ENCODE data around the gene RELB. TPM values are rescaled to one million over a fixed set of nuclear protein-coding genes. Genes with fewer than 3 reads are reported as not detected.

Gene RELB
- total and polyA plus RNA-seq, 10 of the 15 experiments (the other 5 are each of a cell fraction or from before 2014, with no cell fraction given): 0.66 to 43.8 (median 12.8) TPM

- H2AFZ ChIP-seq (ENCODE audit: control insufficient read depth, low read depth, low read length): no peak overlapping the region
- no peaks in the 10 kb centered on the region for H3K4me1 ChIP-seq (ENCODE audit: control insufficient read depth, insufficient read depth, low read length)
- no peaks in the 10 kb centered on the region for H3K79me2 ChIP-seq (ENCODE audit: control insufficient read depth, insufficient read depth, low read length)
- ChIA-PET RAD21 (ENCODE audit: unreplicated experiment) (no interaction called here), SMC1A (ENCODE audit: uncharacterized antibody, unreplicated experiment) (interaction anchor here (0.6 to 1.3 kb wide), 2 partner anchors 39 to 156 kb away, joined by 3 to 5 read pairs; no protein-coding TSS in a partner anchor), CTCF (no interaction called here), POLR2A (interaction anchor here (0.6 to 3.3 kb wide), 2 partner anchors 8 to 10 kb away, joined by 8 to 11 read pairs; partner anchors contain the start of gene CLASRP)
- no peaks in the 10 kb centered on the region for H3K27me3 ChIP-seq (replicated peaks in 1 of 2; ENCODE audit: control insufficient read depth in 2 of 2, insufficient read depth in 2 of 2, low read length in 1 of 2)
- no peak for DNase-seq (ENCODE audit: low read depth, low spot score)
- in situ Hi-C loops (cut with MboI) (no loop called here), intact Hi-C loops (cut with micrococcal nuclease; ENCODE audit: unreplicated experiment) (no loop called here)
- FAIRE-seq: no peak
- H4K20me1 ChIP-seq (ENCODE audit: control insufficient read depth, insufficient read depth): no peaks in the 10 kb centered on the region
- TF ChIP-seq PAX5 (IDR thresholded peaks at IDR 0.05; ENCODE audit: borderline replicate concordance, low read depth, low read length): no peak
- TF ChIP-seq DPF2 (IDR thresholded peaks at IDR 0.05): no peak
- TF ChIP-seq NKRF (conservative IDR thresholded peaks at IDR 0.05): no peak
- TF ChIP-seq ELK1 (IDR thresholded peaks at IDR 0.05; ENCODE audit: low read depth, low read length): no peak
- no peak overlapping the region for H3K27ac ChIP-seq (ENCODE audit: control insufficient read depth, insufficient read depth)
- H3K4me3 ChIP-seq: no peak overlapping the region
- WGBS (ENCODE audit: insufficient coverage, insufficient replicate concordance, low lambda C conversion rate, missing lambda C conversion rate): 95% methylated on average over 6 of the region's 6 CpGs
- TSS peak; percentile 43 for BruUV-seq (replicated peaks)
- no peak overlapping the region for H3K4me2 ChIP-seq (ENCODE audit: control insufficient read depth, insufficient read depth)
- H3K36me3 ChIP-seq (ENCODE audit: control insufficient read depth in 2 of 2, insufficient read depth in 2 of 2, low read length in 1 of 2): peaks cover 18 to 34% of the 10 kb centered on the region in 2 experiments
- H3K9ac ChIP-seq (ENCODE audit: control insufficient read depth, insufficient read depth, low read length): no peak overlapping the region
- no peaks in the 10 kb centered on the region for H3K9me3 ChIP-seq (replicated peaks; ENCODE audit: control insufficient read depth, insufficient read depth, low read length)
- ATAC-seq: no peak
Observed at GRCh38 chr19:45030825-45031224, 29.6 kb downstream of the RELB start.
